Upper lobe of left lung (tissue), 6 donors: ENCODE measurements around the gene STX19. TPM values are rescaled to one million over a fixed set of nuclear protein-coding genes. Genes with fewer than 3 reads are reported as not detected.
A peak's percentile ranks its signal among the peaks of the same experiment; 100 is the strongest.

Experiments used
- ATAC-seq, 2 donors: fragments of 200-7000 bp; cut with Tn5 transposase; one replicate each; pipeline ENCODE4 v1.9.1; 2022; ENCODE audit warnings: mild to moderate bottlenecking in 2 of 2, moderate library complexity in 2 of 2; ENCODE audit not compliant: low FRiP score in 2 of 2
- DNase-seq, 2 donors: peaks; one replicate each; pipeline ENCODE4 v3.0.0-alpha.2; 2019 to 2020
- H3K27ac ChIP-seq, 4 donors: fragments of 200-600 bp; sonication (generic); one replicate each; pipeline ENCODE4 v1.5.1; 2016 to 2019
- H3K27me3 ChIP-seq, 4 donors: fragments of 200-600 bp; sonication (generic); one replicate each; pipeline ENCODE4 v1.5.1; 2017 to 2019
- H3K36me3 ChIP-seq, 4 donors: fragments of 200-600 bp; sonication (generic); one replicate each; pipeline ENCODE4 v1.5.1; 2016 to 2019
- H3K4me1 ChIP-seq, 4 donors: fragments of 200-600 bp; sonication (generic); one replicate each; pipeline ENCODE4 v1.5.1; 2018 to 2019
- H3K4me3 ChIP-seq, 4 donors: fragments of 200-600 bp; sonication (generic); one replicate each; pipeline ENCODE4 v1.5.1; 2017 to 2019; ENCODE audit warnings: mild to moderate bottlenecking in 2 of 4, moderate library complexity in 1 of 4
- H3K9me3 ChIP-seq, 4 donors: fragments of 200-600 bp; sonication (generic); one replicate each; pipeline ENCODE4 v1.5.1; 2018 to 2019
- CTCF ChIP-seq, 6 experiments: fragments of 450-650 bp in 4 of 6; fragments of 200-600 bp in 2 of 6; sonication (generic) in 2 of 6; IDR thresholded peaks; one replicate each; pipeline ENCODE4 v1.5.1; 2016 to 2019; ENCODE audit warnings: antibody characterized with exemption in 6 of 6
- EP300 ChIP-seq, 4 donors: sonication (generic); formaldehyde crosslinking; IDR thresholded peaks; one replicate each; pipeline ENCODE4 v1.5.1; 2017; ENCODE audit warnings: antibody characterized with exemption in 4 of 4, control low read depth in 2 of 4
- POLR2A ChIP-seq, 4 donors: fragments of 450-650 bp; IDR thresholded peaks; one replicate each; pipeline ENCODE4 v1.5.1; 2016 to 2017; ENCODE audit warnings: antibody characterized with exemption in 4 of 4, mild to moderate bottlenecking in 2 of 4
- POLR2AphosphoS5 ChIP-seq, 2 donors: sonication (generic); formaldehyde crosslinking; IDR thresholded peaks; one replicate each; pipeline ENCODE4 v1.5.1; 2017; ENCODE audit warnings: antibody characterized with exemption in 2 of 2
- WGBS, 2 donors: methylation state at CpG; one replicate each; pipeline ENCODE4 v1.1.5; 2017 to 2018; 5-methylcytosine and 5-hydroxymethylcytosine counted together
- total RNA-seq, 6 donors: library from RNA; depleted of rRNA in 4 of 6; stranded (reverse); fragments of >200 nt in 4 of 6; gene quantifications; one replicate each; pipeline versions ENCODE4 v1.1.0 to v1.2.1, GENCODE V29; 2016 to 2021
- donor health status: DM: no; HTN: no; CAD: no; lungs with moderate emphysema.
- donor health status: DM: no; HTN: yes; CAD: no; lungs with severe emphysema.

The STX19 gene
- total RNA-seq, 6 donors from 2014 or later = 1.1 to 4.9 (median 2.3) TPM; not detected in 2

- ATAC-seq = peak; percentile 70 to 89
- Histone ChIP-seq H3K4me1 (peaks cover 5 to 19% (median 10%) of the 10 kb centered on the region in 4 donors), H3K36me3 (no peaks in the 10 kb centered on the region), H3K27me3 (no peaks in the 10 kb centered on the region), H3K27ac (peak overlapping the region in 2 of 4 donors; percentile 52 to 61), H3K9me3 (no peaks in the 10 kb centered on the region), H3K4me3 (peak overlapping the region in 2 of 4 donors; percentile 21 to 25)
- peak; percentile 41 to 79 (median 68) for TF ChIP-seq CTCF (IDR thresholded peaks at IDR 0.05)
- no peak for TF ChIP-seq POLR2AphosphoS5 (IDR thresholded peaks at IDR 0.05)
- no peak for DNase-seq
- WGBS, 2 donors = 2 to 3% methylated on average over 4 of the region's 4 CpGs
Observed at GRCh38 chr3:94004301-94004910, 24.0 kb downstream of the STX19 start.

GRCh38 chr3:94001827-94002495, 26.4 kb downstream of the STX19 start:
- H3K4me1 ChIP-seq = peaks cover 5 to 19% (median 10%) of the 10 kb centered on the region in 4 donors
- peak overlapping the region; percentile 20 to 62 (median 52) for H3K27ac ChIP-seq
- ATAC-seq (peak; percentile 47 to 80), DNase-seq (peak in 1 of 2 donors; percentile 49)
- WGBS, 2 donors = 69 to 72% methylated on average over 3 of the region's 3 CpGs
- no peak overlapping the region for H3K4me3 ChIP-seq
- H3K36me3 ChIP-seq = no peaks in the 10 kb centered on the region
- no peak for TF ChIP-seq EP300 (IDR thresholded peaks at IDR 0.05)
- TF ChIP-seq POLR2A (IDR thresholded peaks at IDR 0.05) = no peak
- TF ChIP-seq CTCF (IDR thresholded peaks at IDR 0.05) = no peak
- no peak for TF ChIP-seq POLR2AphosphoS5 (IDR thresholded peaks at IDR 0.05)
- H3K9me3 ChIP-seq = no peaks in the 10 kb centered on the region
- no peaks in the 10 kb centered on the region for H3K27me3 ChIP-seq

- WGBS, 2 donors = 59 to 62% methylated on average over 1 of the region's 1 CpG
- no peak for TF ChIP-seq POLR2AphosphoS5 (IDR thresholded peaks at IDR 0.05)
- no peak for TF ChIP-seq EP300 (IDR thresholded peaks at IDR 0.05)
- TF ChIP-seq POLR2A (IDR thresholded peaks at IDR 0.05) = no peak
- TF ChIP-seq CTCF (IDR thresholded peaks at IDR 0.05) = no peak
- ATAC-seq (no peak), DNase-seq (no peak)
- Histone ChIP-seq H3K27ac (peak overlapping the region; percentile 20 to 62 (median 52)), H3K4me1 (peaks cover 5 to 19% (median 10%) of the 10 kb centered on the region in 4 donors), H3K4me3 (no peak overlapping the region), H3K36me3 (no peaks in the 10 kb centered on the region), H3K9me3 (no peaks in the 10 kb centered on the region), H3K27me3 (no peaks in the 10 kb centered on the region)
Observed at GRCh38 chr3:94001191-94001590, 27.2 kb downstream of the STX19 start.

GRCh38 chr3:93994056-93994455, 34.3 kb downstream of the STX19 start:
- H3K27me3 ChIP-seq = no peaks in the 10 kb centered on the region
- H3K36me3 ChIP-seq = no peaks in the 10 kb centered on the region
- no peak overlapping the region for H3K4me3 ChIP-seq
- 81 to 89% methylated on average over 3 of the region's 3 CpGs for WGBS, 2 donors
- ATAC-seq (no peak), DNase-seq (no peak)
- TF ChIP-seq POLR2AphosphoS5 (IDR thresholded peaks at IDR 0.05) = no peak
- TF ChIP-seq EP300 (IDR thresholded peaks at IDR 0.05) = no peak
- no peak for TF ChIP-seq POLR2A (IDR thresholded peaks at IDR 0.05)
- no peak for TF ChIP-seq CTCF (IDR thresholded peaks at IDR 0.05)
- no peaks in the 10 kb centered on the region for H3K4me1 ChIP-seq
- no peaks in the 10 kb centered on the region for H3K9me3 ChIP-seq
- H3K27ac ChIP-seq = no peak overlapping the region
